Neural cell (in vitro differentiated cells): ENCODE data around the gene USP17L12.
"Not testable (repeated sequence)": the region's sequence is repeated elsewhere in the genome, so short reads cannot be mapped to it uniquely, and the experiment has no call there.

Source experiments
- POLR2AphosphoS5 ChIP-seq: IDR thresholded peaks from 2 replicates; pipeline ENCODE4 v1.6.1; 2012
- TF ChIP-seq, protein P1 (sequence below): fragments of 450-650 bp; IDR thresholded peaks from 2 replicates; pipeline ENCODE4 v1.5.1; 2014; ENCODE audit warnings: antibody characterized with exemption, mild to moderate bottlenecking, moderate library complexity; ENCODE audit not compliant: poor library complexity, severe bottlenecking

DNA sequence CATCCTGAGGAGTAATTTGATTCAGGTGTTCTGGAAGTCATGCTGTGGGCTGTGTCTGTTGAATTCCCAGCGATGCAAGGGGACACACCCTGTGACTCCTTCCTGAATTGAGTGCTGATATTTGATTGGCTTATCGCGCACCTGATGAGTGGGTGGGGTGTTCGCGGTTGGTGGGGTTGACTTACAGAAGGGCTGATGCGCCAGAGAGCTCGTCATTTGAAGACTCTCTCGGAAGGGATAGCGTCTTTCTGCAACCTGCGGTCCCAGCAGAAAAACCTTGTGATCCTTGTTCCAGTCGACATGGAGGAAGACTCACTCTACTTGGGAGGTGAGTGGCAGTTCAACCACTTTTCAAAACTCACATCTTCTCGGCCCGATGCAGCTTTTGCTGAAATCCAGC lies 42.6 kb downstream of the USP17L12 start, which contains the start of gene USP17L21:
- TF ChIP-seq, protein P1, sequence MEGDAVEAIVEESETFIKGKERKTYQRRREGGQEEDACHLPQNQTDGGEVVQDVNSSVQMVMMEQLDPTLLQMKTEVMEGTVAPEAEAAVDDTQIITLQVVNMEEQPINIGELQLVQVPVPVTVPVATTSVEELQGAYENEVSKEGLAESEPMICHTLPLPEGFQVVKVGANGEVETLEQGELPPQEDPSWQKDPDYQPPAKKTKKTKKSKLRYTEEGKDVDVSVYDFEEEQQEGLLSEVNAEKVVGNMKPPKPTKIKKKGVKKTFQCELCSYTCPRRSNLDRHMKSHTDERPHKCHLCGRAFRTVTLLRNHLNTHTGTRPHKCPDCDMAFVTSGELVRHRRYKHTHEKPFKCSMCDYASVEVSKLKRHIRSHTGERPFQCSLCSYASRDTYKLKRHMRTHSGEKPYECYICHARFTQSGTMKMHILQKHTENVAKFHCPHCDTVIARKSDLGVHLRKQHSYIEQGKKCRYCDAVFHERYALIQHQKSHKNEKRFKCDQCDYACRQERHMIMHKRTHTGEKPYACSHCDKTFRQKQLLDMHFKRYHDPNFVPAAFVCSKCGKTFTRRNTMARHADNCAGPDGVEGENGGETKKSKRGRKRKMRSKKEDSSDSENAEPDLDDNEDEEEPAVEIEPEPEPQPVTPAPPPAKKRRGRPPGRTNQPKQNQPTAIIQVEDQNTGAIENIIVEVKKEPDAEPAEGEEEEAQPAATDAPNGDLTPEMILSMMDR: not testable (repeated sequence)
- TF ChIP-seq POLR2AphosphoS5: not testable (repeated sequence)
